GM10248 (cell line): ENCODE results near the gene CNPY3.

Experiments used
- CTCF ChIA-PET: fragments of 300-600 bp; sonication (Branson Sonifier 250); formaldehyde crosslinking; extraction: SDS; loops from one replicate; lab custom pipeline; 2021; ENCODE audit warnings: antibody characterized with exemption; lab: Yijun Ruan, JAX
- POLR2A ChIA-PET: fragments of 350-650 bp; sonication (Branson Sonifier 250); formaldehyde crosslinking; extraction: SDS; loops from one replicate; lab custom pipeline; 2020; ENCODE audit warnings: antibody characterized with exemption; lab: Yijun Ruan, JAX
- DNase-seq: peaks from one replicate; pipeline ENCODE4 v3.0.0; 2012; ENCODE audit errors: extremely low spot score
- CTCF ChIP-seq: IDR thresholded peaks from 2 replicates; pipeline ENCODE4 v1.5.1; 2012; ENCODE audit warnings: mild to moderate bottlenecking, low read depth; ENCODE audit errors: extremely low read depth, missing control alignments, control extremely low read depth

The CNPY3 gene

GRCh38 chr6:42969431-42969830, 40.2 kb downstream of the CNPY3 start:
- ChIA-PET POLR2A (interaction anchor here (0.6 to 0.9 kb wide), 2 partner anchors 13 to 15 kb away, joined by 3 read pairs; partner anchors contain the start of gene PPP2R5D), CTCF (interaction anchor here (1.9 kb wide), 1 partner anchor 173 kb away, joined by 4 read pairs; no protein-coding TSS in a partner anchor)
- TF ChIP-seq CTCF = no peak
- no peak for DNase-seq

- POLR2A ChIA-PET = interaction anchor here (0.9 kb wide), 1 partner anchor 14 kb away, joined by 3 read pairs; the partner anchor contains the start of gene PPP2R5D
- CTCF ChIA-PET = interaction anchor here (1.8 to 1.9 kb wide), 2 partner anchors 10 to 173 kb away, joined by 4 read pairs; no protein-coding TSS in a partner anchor
Measured at GRCh38 chr6:42969934-42970333, 40.7 kb downstream of the CNPY3 start.

GRCh38 chr6:42970871-42971612, 41.8 kb downstream of the CNPY3 start:
- no peak for TF ChIP-seq CTCF
- DNase-seq = no peak
- ChIA-PET POLR2A (no interaction called here), CTCF (interaction anchor here (1.0 to 3.3 kb wide), 5 partner anchors 7 to 173 kb away, joined by 3 to 14 read pairs (median 4); no protein-coding TSS in a partner anchor)

More at GRCh38 chr6:42969934-42970333, 40.7 kb downstream of the CNPY3 start:
- no peak for DNase-seq
- TF ChIP-seq CTCF = no peak

- ChIA-PET CTCF (interaction anchor here (0.7 to 3.3 kb wide), 5 partner anchors 8 to 245 kb away, joined by 3 to 14 read pairs (median 3); no protein-coding TSS in a partner anchor), POLR2A (no interaction called here)
- TF ChIP-seq CTCF = no peak
- no peak for DNase-seq
Measured at GRCh38 chr6:42971746-42972327, 42.6 kb downstream of the CNPY3 start.

- TF ChIP-seq CTCF = no peak
- ChIA-PET CTCF (interaction anchor here (1.3 to 3.3 kb wide), 3 partner anchors 10 to 67 kb away, joined by 4 to 14 read pairs (median 5); partner anchors contain the start of gene PPP2R5D), POLR2A (no interaction called here)
- no peak for DNase-seq
Measured at GRCh38 chr6:42973926-42974325, 44.6 kb downstream of the CNPY3 start.

- POLR2A ChIA-PET = interaction anchor here (0.6 kb wide), 1 partner anchor 9 kb away, joined by 3 read pairs; no protein-coding TSS in a partner anchor
- no peak for TF ChIP-seq CTCF
- DNase-seq = no peak
- CTCF ChIA-PET = interaction anchor here (1.2 to 1.6 kb wide), 3 partner anchors 9 to 19 kb away, joined by 3 to 4 read pairs (median 4); partner anchors contain the start of gene PPP2R5D
Measured at GRCh38 chr6:42974919-42975505, 45.7 kb downstream of the CNPY3 start.
